ENCODE results near the gene ING5. TPM values are rescaled to one million over a fixed set of nuclear protein-coding genes. Genes with fewer than 3 reads are reported as not detected.
A peak's percentile ranks its signal among the peaks of the same experiment; 100 is the strongest.

Gene ING5
- total RNA-seq, 1 donor from 2014 or later = 25.6 TPM

DNA sequence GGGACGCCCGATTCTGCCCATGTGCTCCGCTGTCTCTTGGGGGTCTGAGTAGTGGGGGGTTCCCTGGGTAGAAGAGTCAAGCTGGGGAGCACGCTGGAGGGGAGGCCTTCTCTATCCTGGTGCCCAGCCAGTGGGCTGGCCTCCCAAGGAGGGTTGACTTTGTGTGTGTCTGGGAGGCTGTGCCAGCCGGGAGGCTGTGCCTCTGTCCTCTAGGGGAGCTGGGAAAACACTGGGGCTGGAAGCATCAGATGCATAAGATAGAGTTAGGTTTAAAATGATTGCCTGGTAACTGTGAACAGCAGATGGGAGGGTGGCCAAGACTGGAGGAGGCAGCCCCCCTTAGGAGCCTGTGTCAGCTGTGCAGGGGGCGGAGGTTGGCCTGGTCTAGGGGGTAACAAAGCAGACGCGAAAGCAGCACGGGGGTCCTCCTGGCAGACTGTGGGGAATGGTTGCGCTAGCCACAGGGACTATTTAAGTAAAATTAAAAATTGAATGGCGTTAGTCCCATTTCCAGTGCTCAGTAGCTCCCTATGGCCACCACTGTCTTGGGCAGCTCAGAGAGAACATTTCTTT is 1.3 kb downstream of the ING5 start:
- no peak for DNase-seq (ENCODE audit: low read depth)
- no peaks in the 10 kb centered on the region for H3K27me3 ChIP-seq (ENCODE audit: control insufficient read depth, insufficient read depth, low read length)

GRCh38 chr2:241706537-241706936 is 4.7 kb downstream of the ING5 start:
- Histone ChIP-seq H3K4me3 (ENCODE audit: low read depth, low read length) (no peak overlapping the region), H3K36me3 (ENCODE audit: control insufficient read depth, insufficient read depth, low read length) (peaks cover 2% of the 10 kb centered on the region), H3K27me3 (ENCODE audit: control insufficient read depth, insufficient read depth, low read length) (no peaks in the 10 kb centered on the region)
- DNase-seq (ENCODE audit: low read depth) = no peak
- TF ChIP-seq, protein P1, sequence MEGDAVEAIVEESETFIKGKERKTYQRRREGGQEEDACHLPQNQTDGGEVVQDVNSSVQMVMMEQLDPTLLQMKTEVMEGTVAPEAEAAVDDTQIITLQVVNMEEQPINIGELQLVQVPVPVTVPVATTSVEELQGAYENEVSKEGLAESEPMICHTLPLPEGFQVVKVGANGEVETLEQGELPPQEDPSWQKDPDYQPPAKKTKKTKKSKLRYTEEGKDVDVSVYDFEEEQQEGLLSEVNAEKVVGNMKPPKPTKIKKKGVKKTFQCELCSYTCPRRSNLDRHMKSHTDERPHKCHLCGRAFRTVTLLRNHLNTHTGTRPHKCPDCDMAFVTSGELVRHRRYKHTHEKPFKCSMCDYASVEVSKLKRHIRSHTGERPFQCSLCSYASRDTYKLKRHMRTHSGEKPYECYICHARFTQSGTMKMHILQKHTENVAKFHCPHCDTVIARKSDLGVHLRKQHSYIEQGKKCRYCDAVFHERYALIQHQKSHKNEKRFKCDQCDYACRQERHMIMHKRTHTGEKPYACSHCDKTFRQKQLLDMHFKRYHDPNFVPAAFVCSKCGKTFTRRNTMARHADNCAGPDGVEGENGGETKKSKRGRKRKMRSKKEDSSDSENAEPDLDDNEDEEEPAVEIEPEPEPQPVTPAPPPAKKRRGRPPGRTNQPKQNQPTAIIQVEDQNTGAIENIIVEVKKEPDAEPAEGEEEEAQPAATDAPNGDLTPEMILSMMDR (IDR thresholded peaks at IDR 0.05; ENCODE audit: insufficient read depth, low read length, poor library complexity, severe bottlenecking) = no peak

More for the DNA sequence above, 1.3 kb downstream of the ING5 start:
- H3K4me3 ChIP-seq (ENCODE audit: low read depth, low read length) = peak overlapping the region; percentile 61
- TF ChIP-seq, protein P1 (IDR thresholded peaks at IDR 0.05; ENCODE audit: insufficient read depth, low read length, poor library complexity, severe bottlenecking) = no peak
- no peaks in the 10 kb centered on the region for H3K36me3 ChIP-seq (ENCODE audit: control insufficient read depth, insufficient read depth, low read length)

DNA sequence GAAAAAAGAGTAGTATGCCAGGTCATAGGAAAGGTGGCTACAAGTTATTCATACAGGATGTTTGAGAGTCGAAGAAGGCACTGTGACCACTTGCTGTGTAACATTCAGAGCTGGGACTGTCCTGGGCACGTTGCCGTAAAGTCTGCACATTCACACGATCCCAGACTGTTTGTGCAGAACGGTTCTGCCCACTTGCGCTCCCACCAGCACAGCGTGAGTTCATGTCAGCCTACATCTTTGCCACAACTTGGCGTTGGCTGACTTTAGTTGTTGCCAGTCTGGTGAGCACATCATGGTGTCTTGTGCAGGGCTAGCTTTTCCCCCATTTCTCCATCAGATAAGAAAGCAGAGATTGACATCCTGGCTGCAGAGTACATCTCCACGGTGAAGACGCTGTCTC is 7.0 kb downstream of the ING5 start:
- peaks cover 2% of the 10 kb centered on the region for H3K36me3 ChIP-seq (ENCODE audit: control insufficient read depth, insufficient read depth, low read length)
- no peak overlapping the region for H3K4me3 ChIP-seq (ENCODE audit: low read depth, low read length)
- TF ChIP-seq, protein P1 (IDR thresholded peaks at IDR 0.05; ENCODE audit: insufficient read depth, low read length, poor library complexity, severe bottlenecking) = no peak
- no peak for DNase-seq (ENCODE audit: low read depth)
- H3K27me3 ChIP-seq (ENCODE audit: control insufficient read depth, insufficient read depth, low read length) = no peaks in the 10 kb centered on the region

DNA sequence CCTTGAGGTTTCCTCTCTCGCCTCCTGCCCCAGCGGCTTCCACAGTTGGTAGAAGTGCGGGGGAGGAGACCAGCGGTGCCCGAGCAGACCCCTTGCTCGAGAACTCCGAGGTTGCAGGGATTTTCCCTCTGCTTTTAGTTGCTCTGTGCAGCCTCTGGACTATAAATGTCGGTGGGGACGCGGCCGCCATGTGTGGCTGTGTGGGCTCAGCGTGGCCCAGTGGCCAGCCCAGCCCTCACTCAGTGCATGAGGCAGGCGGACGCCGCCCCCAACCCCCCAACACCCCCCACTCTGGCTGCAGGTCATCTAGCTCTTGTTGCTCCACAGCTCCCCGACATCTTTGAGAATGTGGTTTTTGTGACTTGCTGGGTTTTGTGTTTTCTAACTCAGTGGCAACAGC is 17.3 kb downstream of the ING5 start:
- TF ChIP-seq, protein P1 (IDR thresholded peaks at IDR 0.05; ENCODE audit: insufficient read depth, low read length, poor library complexity, severe bottlenecking) = no peak
- no peaks in the 10 kb centered on the region for H3K27me3 ChIP-seq (ENCODE audit: control insufficient read depth, insufficient read depth, low read length)
- no peak overlapping the region for H3K4me3 ChIP-seq (ENCODE audit: low read depth, low read length)
- H3K36me3 ChIP-seq (ENCODE audit: control insufficient read depth, insufficient read depth, low read length) = no peaks in the 10 kb centered on the region
- no peak for DNase-seq (ENCODE audit: low read depth)

DNA sequence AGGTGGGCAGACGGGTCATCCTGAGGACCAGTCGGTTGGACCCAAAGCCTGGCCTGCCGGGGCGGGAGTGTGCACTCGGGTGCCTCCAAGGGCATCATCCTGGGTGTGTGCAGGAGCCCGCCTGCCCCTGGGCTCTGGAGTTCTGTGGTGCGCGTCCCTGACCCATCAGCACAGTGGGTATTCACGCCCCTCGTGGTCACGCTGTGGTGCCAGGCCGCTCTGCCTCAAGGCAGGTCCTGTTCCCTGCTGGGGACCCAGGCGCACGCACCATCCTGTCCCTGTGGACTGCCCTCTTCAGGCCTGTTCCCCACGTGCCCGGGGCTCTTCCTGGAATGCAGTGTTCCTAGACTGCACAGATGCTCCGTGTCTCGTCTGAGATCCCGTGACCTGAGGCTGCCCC is 18.3 kb downstream of the ING5 start:
- no peak overlapping the region for H3K4me3 ChIP-seq (ENCODE audit: low read depth, low read length)
- DNase-seq (ENCODE audit: low read depth) = no peak
- TF ChIP-seq, protein P1 (IDR thresholded peaks at IDR 0.05; ENCODE audit: insufficient read depth, low read length, poor library complexity, severe bottlenecking) = no peak
- no peaks in the 10 kb centered on the region for H3K36me3 ChIP-seq (ENCODE audit: control insufficient read depth, insufficient read depth, low read length)
- no peaks in the 10 kb centered on the region for H3K27me3 ChIP-seq (ENCODE audit: control insufficient read depth, insufficient read depth, low read length)

DNA sequence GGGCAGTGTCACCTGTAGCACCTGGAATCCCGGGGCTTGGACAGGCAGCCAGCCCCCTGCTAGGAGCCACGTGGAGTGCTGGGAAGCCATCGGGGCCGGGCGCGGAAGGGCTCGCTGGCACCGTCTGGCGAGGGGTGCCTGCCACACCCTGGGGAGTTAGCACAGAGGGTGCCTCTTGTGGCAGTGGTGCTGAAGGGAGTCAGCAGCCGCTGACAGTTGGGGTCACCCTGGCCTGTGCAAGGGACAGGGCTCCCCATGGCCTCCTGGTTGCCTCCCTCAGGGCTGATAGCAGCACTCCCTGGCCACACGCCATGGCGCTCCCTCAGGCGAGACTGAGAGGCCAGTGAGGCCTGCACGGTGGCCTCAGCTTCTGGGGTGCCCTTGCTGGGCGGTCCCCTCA is 18.7 kb downstream of the ING5 start:
- TF ChIP-seq, protein P1 (IDR thresholded peaks at IDR 0.05; ENCODE audit: insufficient read depth, low read length, poor library complexity, severe bottlenecking) = no peak
- Histone ChIP-seq H3K4me3 (ENCODE audit: low read depth, low read length) (no peak overlapping the region), H3K36me3 (ENCODE audit: control insufficient read depth, insufficient read depth, low read length) (peaks cover under 1% of the 10 kb centered on the region), H3K27me3 (ENCODE audit: control insufficient read depth, insufficient read depth, low read length) (no peaks in the 10 kb centered on the region)
- DNase-seq (ENCODE audit: low read depth) = no peak
